Uterus (tissue), 4 donors: ENCODE measurements around the gene TOX3. TPM values are rescaled to one million over a fixed set of nuclear protein-coding genes. Genes with fewer than 3 reads are reported as not detected.

Experiments
- DNase-seq, 2 donors: peaks; one replicate each; pipeline ENCODE4 v3.0.0-alpha.2; 2019 to 2020
- H3K27ac ChIP-seq, 2 donors: fragments of 200-600 bp; sonication (generic); 1 replicate in 1 of 2; 2 replicates in 1 of 2; pipeline ENCODE4 v1.5.1; 2016 to 2018
- H3K27me3 ChIP-seq, 2 donors: fragments of 200-600 bp; sonication (generic); one replicate each; pipeline ENCODE4 v1.5.1; 2018 to 2019; ENCODE audit warnings: control low read depth in 1 of 2
- H3K36me3 ChIP-seq, 2 donors: fragments of 200-600 bp; sonication (generic); one replicate each; pipeline ENCODE4 v1.5.1; 2019; ENCODE audit warnings: control low read depth in 1 of 2
- H3K4me1 ChIP-seq, 2 donors: fragments of 200-600 bp; sonication (generic); one replicate each; pipeline ENCODE4 v1.5.1; 2018 to 2019; ENCODE audit warnings: control low read depth in 1 of 2
- H3K4me3 ChIP-seq, 2 donors: fragments of 200-600 bp; sonication (generic); 1 replicate in 1 of 2; 2 replicates in 1 of 2; pipeline ENCODE4 v1.5.1; 2018 to 2019; ENCODE audit warnings: mild to moderate bottlenecking in 1 of 2
- H3K9me3 ChIP-seq, 2 donors: fragments of 200-600 bp; sonication (generic); one replicate each; pipeline ENCODE4 v1.5.1; 2019; ENCODE audit warnings: control low read depth in 1 of 2
- CTCF ChIP-seq, 4 experiments: fragments of 200-600 bp in 2 of 4; fragments of 450-650 bp in 2 of 4; sonication (generic) in 2 of 4; IDR thresholded peaks; one replicate each; pipeline ENCODE4 v1.5.1; 2016 to 2019; ENCODE audit warnings: antibody characterized with exemption in 4 of 4, mild to moderate bottlenecking in 2 of 4, moderate library complexity in 1 of 4
- POLR2A ChIP-seq, 2 donors: fragments of 450-650 bp; IDR thresholded peaks; one replicate each; pipeline ENCODE4 v1.6.1; 2016; ENCODE audit warnings: antibody characterized with exemption in 2 of 2, mild to moderate bottlenecking in 1 of 2, moderate library complexity in 1 of 2
- intact Hi-C: fragments of 100-400 bp; cut with DNase I; formaldehyde crosslinking; loops from one replicate; pipeline ENCODE4 v1.15.1; 2023; ENCODE audit warnings: low total_unique reads
- total RNA-seq, 4 donors: library from RNA; depleted of rRNA in 3 of 4; stranded (reverse); fragments of >200 nt in 3 of 4; gene quantifications; one replicate each; pipeline versions ENCODE4 v1.1.0 to v1.2.4, GENCODE V29; 2014 to 2023
- donor health status: DM: yes; HTN: yes; CAD: no.

The TOX3 gene
- total RNA-seq, 4 donors from 2014 or later, result 0.55 to 1.2 TPM; not detected in 2

GRCh38 chr16:52570495-52571091 lies 23.6 kb upstream of the TOX3 start:
- no peak for DNase-seq
- intact Hi-C loops, result no loop called here

GRCh38 chr16:52569701-52570100 lies 22.8 kb upstream of the TOX3 start:
- intact Hi-C loops, result no loop called here
- TF ChIP-seq CTCF (IDR thresholded peaks at IDR 0.05), result no peak
- no peak for TF ChIP-seq POLR2A (IDR thresholded peaks at IDR 0.05)
- no peak overlapping the region for H3K27ac ChIP-seq
- no peaks in the 10 kb centered on the region for H3K27me3 ChIP-seq
- H3K4me1 ChIP-seq, result no peaks in the 10 kb centered on the region
- H3K36me3 ChIP-seq, result no peaks in the 10 kb centered on the region
- no peaks in the 10 kb centered on the region for H3K9me3 ChIP-seq
- H3K4me3 ChIP-seq, result no peak overlapping the region
- no peak for DNase-seq

More at GRCh38 chr16:52570495-52571091, 23.6 kb upstream of the TOX3 start:
- Histone ChIP-seq H3K27me3 (no peaks in the 10 kb centered on the region), H3K27ac (no peak overlapping the region), H3K4me1 (no peaks in the 10 kb centered on the region), H3K36me3 (no peaks in the 10 kb centered on the region), H3K9me3 (no peaks in the 10 kb centered on the region), H3K4me3 (no peak overlapping the region)
- no peak for TF ChIP-seq CTCF (IDR thresholded peaks at IDR 0.05)
- no peak for TF ChIP-seq POLR2A (IDR thresholded peaks at IDR 0.05)

GRCh38 chr16:52568983-52569690 lies 22.2 kb upstream of the TOX3 start:
- H3K36me3 ChIP-seq, result no peaks in the 10 kb centered on the region
- no peak overlapping the region for H3K4me3 ChIP-seq
- no peaks in the 10 kb centered on the region for H3K4me1 ChIP-seq
- intact Hi-C loops, result no loop called here
- TF ChIP-seq POLR2A (IDR thresholded peaks at IDR 0.05) (no peak), CTCF (IDR thresholded peaks at IDR 0.05) (no peak)
- no peaks in the 10 kb centered on the region for H3K27me3 ChIP-seq
- DNase-seq, result no peak
- no peak overlapping the region for H3K27ac ChIP-seq
- no peaks in the 10 kb centered on the region for H3K9me3 ChIP-seq

DNA sequence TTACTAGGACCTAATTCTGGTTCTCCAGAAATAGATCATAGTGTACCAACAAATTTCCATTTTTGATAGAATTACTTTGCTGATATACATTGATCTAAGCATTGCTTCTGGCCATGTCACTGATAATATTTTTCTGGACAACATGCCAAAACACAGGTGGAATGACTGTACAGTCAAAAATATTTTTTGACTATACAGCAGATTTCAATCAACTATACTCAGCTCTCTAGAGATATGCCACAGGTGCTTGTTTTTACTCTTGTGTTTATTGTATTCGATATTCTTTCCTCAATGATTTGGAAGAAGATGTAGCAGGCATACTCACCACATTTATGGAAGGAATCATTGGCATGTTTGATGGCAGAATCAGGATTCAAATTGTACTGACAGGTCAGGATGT lies 21.6 kb upstream of the TOX3 start:
- DNase-seq, result no peak
- no peak for TF ChIP-seq POLR2A (IDR thresholded peaks at IDR 0.05)
- TF ChIP-seq CTCF (IDR thresholded peaks at IDR 0.05), result no peak
- intact Hi-C loops, result no loop called here
- Histone ChIP-seq H3K9me3 (no peaks in the 10 kb centered on the region), H3K4me1 (no peaks in the 10 kb centered on the region), H3K27ac (no peak overlapping the region), H3K27me3 (no peaks in the 10 kb centered on the region), H3K36me3 (no peaks in the 10 kb centered on the region), H3K4me3 (no peak overlapping the region)

GRCh38 chr16:52567193-52567592 lies 20.2 kb upstream of the TOX3 start:
- Histone ChIP-seq H3K4me1 (no peaks in the 10 kb centered on the region), H3K27me3 (no peaks in the 10 kb centered on the region), H3K27ac (no peak overlapping the region), H3K36me3 (no peaks in the 10 kb centered on the region), H3K9me3 (no peaks in the 10 kb centered on the region), H3K4me3 (no peak overlapping the region)
- no peak for DNase-seq
- intact Hi-C loops, result no loop called here
- TF ChIP-seq POLR2A (IDR thresholded peaks at IDR 0.05) (no peak), CTCF (IDR thresholded peaks at IDR 0.05) (no peak)
